ENCODE measurements around the gene FEZ2. TPM values are rescaled to one million over a fixed set of nuclear protein-coding genes. Genes with fewer than 3 reads are reported as not detected.

The FEZ2 gene
- total RNA-seq (2022; extraction: Qiagen RNA extraction; ENCODE audit: low read depth) = 42.6 to 63.7 TPM (median 49.8 TPM) in 5 replicates

GRCh38 chr2:36597532-36598377, at the start of gene FEZ2:
Gene FEZ2, minus strand, starts transcription at chr2:36598168. Its CDS starts 26 bp downstream, at chr2:36598142.

Other genes starting within 250 kb of the FEZ2 start
- gene CRIM1, start 242.4 kb downstream of the FEZ2 start, total RNA-seq (2022; extraction: Qiagen RNA extraction; ENCODE audit: low read depth) = 105 to 148 TPM (median 134 TPM) in 5 replicates
- gene VIT, start 98.5 kb upstream of the FEZ2 start, total RNA-seq (2022; extraction: Qiagen RNA extraction; ENCODE audit: low read depth) = not detected in 5 replicates

All from A549 treated with CpdA at 1 μM for 4 hours (cell line).